GM18907 (cell line): ENCODE measurements around the gene CCDC124.
"Not testable (repeated sequence)": the region's sequence is repeated elsewhere in the genome, so short reads cannot be mapped to it uniquely, and the experiment has no call there.

ENCODE experiments used
- ATAC-seq: cut with Tn5 transposase; IDR thresholded peaks from one replicate; pipeline ENCODE4 v1.9.1; 2021; ENCODE audit warnings: mild to moderate bottlenecking, moderate library complexity; ENCODE audit not compliant: unreplicated experiment

CCDC124 gene, protein sequence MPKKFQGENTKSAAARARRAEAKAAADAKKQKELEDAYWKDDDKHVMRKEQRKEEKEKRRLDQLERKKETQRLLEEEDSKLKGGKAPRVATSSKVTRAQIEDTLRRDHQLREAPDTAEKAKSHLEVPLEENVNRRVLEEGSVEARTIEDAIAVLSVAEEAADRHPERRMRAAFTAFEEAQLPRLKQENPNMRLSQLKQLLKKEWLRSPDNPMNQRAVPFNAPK

DNA sequence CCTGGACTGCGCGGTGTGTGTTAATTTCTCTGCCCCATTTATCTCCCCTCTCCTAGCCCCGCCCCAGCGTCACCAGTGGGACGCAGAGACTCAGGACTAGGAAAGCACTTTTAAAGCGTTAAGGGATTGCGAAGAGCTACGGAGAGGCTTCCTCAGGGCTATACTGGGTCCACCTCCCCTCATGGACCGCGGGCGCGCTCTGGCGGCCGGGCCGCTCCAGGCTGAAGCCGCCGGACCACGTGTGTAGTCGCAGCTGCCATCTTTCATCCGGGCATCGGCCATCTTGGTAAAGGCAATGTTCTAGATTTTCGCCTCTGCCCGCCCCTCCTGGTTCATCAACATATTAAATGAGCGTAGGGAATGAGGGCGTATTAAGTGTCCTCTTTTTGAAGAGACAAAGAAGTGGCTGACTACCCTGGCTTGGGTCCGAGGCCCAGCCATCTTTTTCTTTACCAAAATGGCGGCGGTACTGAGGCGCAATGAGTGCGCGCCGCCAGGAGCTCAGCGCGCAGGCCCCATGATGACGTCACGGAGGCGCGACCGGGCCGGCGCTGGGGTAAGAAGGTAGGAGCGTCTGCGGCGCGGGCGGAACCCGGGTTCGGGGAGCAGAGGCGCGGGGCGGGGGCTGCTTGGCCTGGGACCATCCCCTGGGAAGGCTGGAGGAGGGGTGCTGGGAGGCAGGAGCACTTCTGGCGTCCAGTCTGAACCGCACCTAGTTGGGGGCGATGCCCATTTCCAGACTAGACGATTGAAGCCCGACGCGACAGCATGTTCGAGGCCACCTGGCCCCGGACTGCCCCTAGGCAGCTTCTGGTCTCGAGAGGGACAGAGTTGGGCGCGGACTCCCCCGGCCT, at the start of gene CCDC124:
Gene CCDC124 (plus strand): TSS at position 531 of the 854 bp plus-strand sequence. CDS start 3,406 bp downstream, outside the sequence.
- ATAC-seq, result peak; percentile 78

DNA sequence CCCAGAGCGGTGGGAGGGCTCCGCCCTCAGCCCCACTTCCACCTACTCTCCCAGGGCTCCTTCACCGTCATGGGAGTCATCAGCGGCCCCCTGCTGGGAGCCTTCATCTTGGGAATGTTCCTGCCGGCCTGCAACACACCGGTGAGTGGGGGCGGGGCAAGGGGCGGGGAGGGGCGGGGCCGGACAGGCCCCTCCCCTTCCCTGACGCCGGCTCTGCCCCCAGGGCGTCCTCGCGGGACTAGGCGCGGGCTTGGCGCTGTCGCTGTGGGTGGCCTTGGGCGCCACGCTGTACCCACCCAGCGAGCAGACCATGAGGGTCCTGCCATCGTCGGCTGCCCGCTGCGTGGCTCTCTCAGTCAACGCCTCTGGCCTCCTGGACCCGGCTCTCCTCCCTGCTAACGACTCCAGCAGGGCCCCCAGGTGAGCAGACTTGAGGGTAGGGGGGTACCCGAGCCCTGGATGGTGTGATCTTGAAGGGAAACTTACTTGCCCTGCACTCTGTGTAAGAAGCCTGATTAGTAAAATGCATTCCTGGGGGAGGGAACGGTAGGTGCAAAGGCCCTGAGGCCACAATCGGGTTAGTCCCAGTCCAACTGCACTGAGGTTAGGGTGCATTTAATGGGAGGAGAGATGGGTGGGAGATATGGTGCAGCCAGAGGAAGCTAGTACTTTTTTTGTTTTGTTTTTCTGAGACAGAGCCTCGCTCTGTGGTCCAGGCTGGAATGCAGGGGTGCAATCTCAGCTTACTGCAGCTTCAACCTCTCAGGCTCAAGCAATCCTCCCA, 49.0 kb upstream of the CCDC124 start:
- no peak for ATAC-seq

DNA sequence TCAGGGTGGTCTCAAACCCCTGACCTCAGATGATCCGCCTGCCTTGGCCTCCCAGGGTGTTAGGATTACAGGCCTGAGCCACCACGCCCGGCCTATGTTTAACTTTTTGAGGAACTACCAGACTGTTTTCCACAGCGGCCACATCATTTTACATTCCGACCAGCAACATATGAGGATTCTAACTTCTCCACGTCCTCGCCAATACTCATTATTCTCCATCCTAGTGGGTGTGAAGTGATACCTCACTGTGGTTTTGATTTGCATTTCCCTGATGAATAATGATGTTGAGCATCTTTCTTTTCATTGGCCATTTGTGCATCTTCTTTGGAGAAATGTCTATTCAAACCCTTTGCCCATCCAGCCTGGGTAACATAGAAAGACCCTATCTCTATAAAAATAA, 46.3 kb upstream of the CCDC124 start:
- no peak for ATAC-seq

DNA sequence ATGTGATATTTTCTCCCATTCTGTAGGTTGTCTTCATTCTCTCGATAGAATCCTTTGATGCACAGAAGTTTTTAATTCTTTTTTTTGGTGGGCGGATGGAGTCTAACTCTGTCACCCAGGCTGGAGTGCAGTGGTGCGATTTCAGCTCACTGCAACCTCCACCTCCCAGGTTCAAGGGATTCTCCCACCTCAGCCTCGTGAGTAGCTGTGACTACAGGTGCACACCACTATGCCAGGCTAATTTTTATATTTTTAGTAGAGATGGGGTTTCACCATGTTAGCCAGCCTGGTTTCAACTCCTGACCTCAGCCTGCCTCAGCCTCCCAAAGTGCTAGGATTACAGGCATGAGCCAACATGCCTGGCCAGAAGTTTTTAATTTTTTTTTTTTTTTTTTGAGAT, 45.6 kb upstream of the CCDC124 start:
- not testable (repeated sequence) for ATAC-seq

DNA sequence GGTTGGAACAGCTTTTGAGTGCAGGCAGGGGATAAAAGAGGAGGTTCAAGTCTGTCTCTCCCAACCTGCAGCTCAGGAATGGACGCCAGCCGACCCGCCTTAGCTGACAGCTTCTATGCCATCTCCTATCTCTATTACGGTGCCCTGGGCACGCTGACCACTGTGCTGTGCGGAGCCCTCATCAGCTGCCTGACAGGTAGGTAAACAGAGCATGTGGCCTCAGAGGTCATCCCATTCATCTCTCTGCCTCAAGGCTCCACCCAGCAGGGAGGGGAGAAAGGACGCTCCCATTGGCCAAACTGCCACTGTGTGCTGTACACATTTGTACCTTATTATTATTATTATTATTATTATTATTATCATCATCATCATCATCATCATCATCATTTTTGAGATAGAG, 44.6 kb upstream of the CCDC124 start:
- no peak for ATAC-seq

DNA sequence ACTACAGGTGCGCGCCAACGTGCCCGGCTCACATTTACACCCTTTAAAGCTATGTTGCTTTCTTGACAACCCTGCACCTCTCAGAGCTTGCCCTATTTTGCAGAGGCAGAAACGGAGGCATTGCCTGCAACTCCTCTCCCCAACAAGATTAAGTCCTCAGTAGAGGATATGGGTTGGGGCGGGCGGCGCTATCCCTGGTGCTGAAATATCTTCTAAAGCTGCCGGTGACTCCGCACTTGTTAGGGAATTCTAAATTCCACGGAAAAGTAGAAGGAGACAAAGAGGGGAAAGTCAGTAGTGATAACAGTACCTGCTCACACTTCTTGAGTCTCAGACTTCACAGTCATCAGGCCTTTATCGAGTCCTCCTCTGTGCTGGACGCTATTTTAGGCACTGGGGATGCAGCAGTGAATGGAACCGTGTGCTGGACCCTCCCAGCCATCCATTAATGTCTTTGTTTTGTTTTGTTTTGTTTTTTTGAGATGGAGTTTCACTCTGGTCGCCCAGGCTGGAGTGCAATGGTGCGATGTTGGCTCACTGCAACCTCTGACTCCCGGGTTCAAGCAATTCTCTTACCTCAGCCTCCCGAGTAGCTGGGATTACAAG, 43.1 kb upstream of the CCDC124 start:
- no peak for ATAC-seq

DNA sequence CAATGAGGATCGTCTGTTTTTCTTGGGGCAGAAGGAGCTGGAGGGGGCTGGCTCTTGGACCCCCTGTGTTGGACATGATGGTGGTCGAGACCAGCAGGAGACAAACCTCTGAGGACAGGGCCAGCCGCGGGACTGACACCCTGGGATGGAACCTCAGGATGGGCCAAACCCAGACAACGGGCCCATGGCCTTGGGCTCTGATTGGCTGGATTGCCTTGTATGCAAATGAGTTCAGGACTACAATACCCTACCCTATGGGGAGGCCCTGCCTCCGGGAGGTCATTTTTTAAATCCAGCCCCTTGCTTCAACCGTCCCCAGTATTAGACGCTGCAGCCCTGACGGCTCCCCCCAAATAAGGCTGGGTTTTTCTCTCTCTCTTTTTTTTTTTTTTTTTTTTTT, 39.0 kb upstream of the CCDC124 start:
- ATAC-seq, result no peak

DNA sequence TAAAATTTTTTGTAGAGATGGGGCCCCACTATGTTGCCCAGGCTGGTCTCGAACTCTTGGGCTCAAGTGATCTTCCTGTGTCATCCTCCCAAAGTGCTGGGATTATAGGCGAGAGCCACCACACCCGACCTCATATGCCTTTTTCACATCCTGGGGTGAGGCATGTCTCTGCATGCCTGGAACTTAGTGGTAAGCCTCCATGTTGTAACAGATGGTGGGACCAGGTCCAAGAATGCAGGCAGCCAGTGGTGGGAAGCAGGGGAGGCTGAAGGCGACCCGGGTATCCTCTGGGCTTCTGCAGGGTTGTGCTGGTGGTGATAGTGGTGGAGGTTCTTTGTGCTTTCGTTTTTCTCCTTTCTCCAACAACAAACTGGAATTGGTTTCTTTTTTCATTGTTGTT, 30.1 kb upstream of the CCDC124 start:
- no peak for ATAC-seq

DNA sequence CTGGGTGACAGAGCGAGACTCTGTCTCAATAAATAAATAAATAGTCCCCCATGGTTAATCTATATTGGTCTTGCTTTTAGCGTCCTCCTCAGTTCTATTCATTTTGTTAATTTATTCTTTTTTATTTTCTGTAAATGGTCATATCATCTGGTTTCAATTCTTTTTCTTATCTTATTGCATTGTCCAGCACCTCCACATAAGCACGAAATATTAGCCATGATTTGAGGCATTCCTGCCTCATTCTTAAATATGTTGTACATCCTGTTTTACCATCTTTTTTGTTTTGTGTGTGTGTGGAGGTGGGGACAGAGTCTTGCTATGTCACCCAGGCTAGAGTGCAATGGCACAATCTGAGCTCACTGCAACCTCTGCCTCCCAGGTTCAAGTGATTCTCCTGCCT, 24.6 kb upstream of the CCDC124 start:
- no peak for ATAC-seq

DNA sequence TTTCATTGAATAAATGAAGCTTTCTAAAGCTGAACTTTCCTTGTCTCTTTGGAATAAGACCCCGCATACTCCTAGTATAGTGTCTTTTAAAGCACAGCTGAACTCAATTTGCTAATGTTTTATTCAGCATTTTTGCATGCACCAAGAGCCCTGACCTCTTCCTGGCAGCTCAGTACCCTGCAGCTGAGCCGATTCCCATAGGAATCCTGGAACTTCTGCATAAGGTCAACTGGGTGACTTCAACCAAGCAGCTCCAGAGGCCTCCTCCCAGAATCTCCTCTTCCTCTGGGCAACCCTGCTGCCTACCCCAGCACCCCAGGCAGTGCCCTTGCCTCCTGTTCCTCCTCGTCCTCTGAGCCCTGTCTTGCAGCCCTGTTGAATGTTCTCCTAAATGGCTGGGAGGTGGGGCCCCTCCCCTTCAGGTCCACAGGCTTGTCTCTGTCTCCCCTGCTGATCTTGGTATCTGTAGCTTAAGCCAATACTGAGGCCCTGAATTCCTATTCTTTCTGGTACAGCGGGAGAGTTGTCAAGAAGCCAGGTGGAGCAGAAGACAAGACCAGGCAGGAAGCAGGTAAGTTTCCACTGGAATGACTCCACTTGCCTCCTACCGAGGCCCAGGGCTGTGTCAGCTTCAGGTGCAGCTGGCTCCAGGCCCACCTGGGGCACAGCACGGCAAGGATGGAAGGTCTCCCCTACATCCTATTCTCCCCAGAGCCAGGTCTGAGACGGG, 23.6 kb upstream of the CCDC124 start:
- ATAC-seq, result no peak

DNA sequence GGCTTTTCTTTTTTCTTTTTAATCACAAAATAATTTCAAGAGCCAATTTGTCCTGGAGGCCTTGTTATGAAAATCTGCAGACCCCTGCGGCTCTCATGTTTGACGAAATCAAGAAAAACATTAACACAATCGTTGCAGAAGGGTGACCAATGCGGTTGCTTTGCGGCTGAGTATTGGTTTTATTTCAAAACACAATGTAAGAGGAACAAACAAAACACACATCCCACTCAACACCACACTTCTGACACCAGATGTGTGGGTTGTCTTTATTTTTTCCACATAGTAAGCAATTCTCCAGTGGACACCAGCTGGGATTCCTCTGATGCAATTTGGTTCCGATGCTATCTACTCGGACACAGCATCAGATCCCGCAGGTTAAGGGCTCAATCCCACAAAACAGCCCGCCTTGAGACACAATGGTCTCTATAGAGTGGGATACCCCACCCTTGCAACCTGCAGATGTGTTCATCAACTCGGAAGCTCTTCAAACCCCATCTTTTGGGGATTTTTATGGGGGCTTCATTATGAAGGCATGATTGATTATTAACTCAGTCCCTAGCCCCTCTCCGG, 21.9 kb upstream of the CCDC124 start:
- ATAC-seq, result no peak

DNA sequence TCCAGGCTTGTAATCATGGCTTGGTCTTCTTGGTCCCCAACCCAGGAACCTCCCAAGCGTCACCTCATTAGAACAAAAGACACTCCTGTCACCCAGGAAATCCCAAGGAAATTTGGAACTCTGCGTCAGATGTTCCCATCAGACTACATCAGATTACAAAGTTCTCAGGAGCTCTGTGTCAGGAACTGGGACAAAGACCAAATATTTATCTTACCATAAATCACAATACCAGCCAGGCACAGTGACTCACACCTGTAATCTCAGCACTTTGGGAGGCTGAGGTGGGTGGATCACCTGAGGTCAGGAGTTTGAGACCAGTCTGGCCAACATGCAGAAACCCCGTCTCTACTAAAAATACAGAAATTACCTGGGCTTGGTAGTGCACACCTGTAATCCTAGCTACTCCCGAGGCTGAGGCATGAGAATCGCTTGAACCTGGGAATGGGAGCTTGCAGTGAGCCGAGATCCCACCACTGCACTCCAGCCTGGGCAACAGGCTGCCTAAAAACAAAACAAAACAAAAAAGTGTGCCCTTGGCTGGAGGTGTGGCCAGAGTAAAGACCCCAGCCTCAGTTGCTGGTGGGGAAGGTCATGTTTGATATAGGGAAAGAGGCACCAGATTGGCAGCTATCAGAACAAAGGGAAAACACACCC, 16.7 kb upstream of the CCDC124 start:
- ATAC-seq, result no peak

DNA sequence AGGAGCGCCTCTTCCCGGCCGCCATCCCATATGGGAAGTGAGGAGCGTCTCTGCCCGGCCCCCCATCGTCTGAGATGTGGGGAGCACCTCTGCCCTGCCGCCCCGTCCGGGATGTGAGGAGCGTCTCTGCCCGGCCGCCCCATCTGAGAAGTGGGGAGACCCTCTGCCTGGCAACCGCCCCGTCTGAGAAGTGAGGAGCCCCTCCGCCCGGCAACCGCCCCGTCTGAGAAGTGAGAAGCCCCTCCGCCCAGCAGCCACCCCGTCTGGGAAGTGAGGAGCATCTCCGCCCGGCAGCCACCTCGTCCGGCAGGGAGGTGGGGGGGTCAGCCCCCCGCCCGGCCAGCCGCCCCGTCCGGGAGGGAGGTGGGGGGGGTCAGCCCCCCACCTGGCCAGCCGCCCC, 14.7 kb upstream of the CCDC124 start:
- ATAC-seq, result not testable (repeated sequence)

DNA sequence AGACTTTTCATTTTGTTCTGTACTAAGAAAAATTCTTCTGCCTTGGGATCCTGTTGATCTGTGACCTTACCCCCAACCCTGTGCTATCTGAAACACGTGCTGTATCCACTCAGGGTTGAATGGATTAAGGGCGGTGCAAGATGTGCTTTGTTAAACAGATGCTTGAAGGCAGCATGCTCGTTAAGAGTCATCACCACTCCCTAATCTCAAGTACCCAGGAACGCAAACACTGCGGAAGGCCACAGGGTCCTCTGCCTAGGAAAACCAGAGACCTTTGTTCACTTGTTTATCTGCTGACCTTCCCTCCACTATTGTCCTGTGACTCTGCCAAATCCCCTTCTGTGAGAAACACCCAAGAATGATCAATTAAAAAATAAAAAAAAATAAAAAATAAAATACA, 13.7 kb upstream of the CCDC124 start:
- ATAC-seq, result not testable (repeated sequence)

DNA sequence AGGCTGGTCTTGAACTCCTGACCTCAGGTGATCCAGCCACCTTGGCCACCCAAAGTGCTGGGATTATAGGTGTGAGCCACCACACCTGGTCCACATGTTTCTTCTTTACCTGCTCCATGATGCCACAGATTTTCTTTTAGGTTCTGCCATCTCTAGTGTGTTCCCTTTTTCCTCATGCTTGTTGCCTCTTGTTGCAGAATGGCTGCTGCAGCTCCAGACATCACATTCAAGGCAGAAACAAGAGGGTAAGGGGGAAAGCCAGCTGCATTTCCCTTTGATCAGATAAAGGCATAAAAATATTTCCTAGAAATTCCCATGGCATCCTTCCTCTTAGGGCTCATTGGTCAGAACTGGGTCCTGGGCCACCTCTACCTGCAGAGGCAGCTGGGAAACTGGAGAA, 12.3 kb upstream of the CCDC124 start:
- ATAC-seq, result no peak

DNA sequence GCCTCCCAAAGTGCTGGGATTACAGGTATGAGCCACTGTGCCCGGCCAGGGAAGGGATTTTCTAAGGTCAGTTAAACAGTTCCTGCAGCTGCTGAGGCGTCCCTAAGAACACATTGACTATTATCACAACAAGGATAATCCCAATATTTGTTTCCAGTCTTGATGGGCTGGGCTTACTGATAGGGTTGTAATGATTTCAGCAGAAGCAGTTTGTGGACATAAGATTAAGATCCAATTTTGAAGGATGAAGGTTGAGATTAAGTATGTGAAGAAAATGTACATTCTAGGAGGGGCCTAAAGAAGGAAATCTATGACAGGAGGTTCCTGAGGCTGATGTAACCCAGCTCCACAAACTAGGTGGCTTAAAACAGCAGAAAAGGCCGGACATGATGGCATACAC, 10.7 kb upstream of the CCDC124 start:
- no peak for ATAC-seq

DNA sequence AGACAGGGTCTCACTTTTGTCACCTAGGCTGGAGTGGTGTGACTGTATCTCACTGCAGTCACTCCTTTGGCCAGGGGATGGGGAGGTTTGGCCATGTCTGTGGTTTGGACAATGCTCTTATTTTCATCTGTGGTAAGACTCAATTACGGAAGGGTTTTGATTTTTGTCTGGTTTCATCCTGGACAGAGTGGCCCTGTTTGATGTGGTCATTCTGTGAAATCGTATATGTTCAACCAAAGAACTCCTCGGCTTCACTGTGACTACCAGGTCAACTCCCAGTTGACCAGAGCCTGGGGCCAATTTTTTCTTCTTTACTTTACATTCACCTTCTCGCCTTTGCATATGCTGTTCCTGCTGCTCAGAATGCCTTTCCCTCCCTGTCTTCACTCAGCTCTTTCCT, 6.8 kb upstream of the CCDC124 start:
- ATAC-seq, result no peak

DNA sequence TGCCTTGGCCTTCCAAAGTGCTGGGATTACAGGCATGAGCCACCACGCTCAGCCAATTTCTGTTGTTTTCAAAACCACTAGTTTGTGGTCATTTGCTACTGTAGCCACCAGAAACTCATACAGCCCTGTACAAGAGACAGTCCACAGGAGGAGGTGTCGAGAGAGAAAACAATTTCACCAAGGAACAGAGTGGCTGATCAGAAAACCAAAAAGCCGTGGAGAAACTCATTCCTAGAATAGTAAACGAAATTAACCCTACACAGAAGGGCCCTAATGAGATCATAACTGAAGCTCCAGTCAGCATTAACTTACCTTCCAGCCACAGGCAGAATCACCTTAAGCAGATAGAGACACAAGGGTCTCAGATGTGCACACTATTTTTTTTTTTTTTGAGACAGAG, 3.8 kb upstream of the CCDC124 start:
- no peak for ATAC-seq

DNA sequence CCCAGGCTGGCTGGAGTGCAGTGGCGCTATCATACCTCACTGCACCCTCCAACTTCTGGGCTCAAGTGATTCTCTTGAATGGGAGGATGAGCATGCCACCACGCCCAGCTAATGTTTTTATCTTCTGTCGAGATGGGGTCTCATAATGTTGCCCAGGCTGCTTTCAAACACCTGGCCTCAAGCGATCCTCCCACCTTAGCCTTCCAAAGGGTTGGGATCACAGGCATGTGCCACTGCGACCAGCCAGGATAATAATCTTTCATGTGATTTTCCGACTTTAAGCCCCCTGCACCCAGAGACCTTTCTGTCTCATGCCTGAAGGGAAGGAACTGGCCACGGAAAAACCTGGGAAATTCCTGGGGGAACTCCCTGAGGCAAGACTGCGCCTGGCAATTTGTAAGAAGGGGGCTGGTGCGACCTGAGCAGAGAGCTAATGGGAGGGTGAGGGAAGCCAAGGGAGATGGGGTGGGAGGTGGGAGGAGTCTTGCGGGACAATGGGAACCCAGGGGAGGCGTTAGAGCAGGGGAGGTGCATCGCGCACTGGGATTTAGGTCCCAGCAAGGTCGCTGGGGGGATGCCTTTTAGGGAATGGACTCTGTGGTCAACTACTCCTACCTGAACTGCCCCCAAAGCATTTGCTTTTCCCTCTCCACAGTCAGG, 1.2 kb upstream of the CCDC124 start:
- no peak for ATAC-seq
